Left ventricle myocardium superior (tissue), 1 donor: ENCODE measurements around the gene SURF6. TPM values are rescaled to one million over a fixed set of nuclear protein-coding genes. Genes with fewer than 3 reads are reported as not detected.
"Not testable (repeated sequence)": the region's sequence is repeated elsewhere in the genome, so short reads cannot be mapped to it uniquely, and the experiment has no call there.

ENCODE experiments used
- ATAC-seq: fragments of 200-7000 bp; cut with Tn5 transposase; one replicate; pipeline ENCODE4 v1.9.1; 2020; ENCODE audit warnings: mild to moderate bottlenecking, moderate library complexity
- DNase-seq: peaks from one replicate; pipeline ENCODE4 v3.0.0-alpha.2; 2020
- intact Hi-C: fragments of 100-400 bp; cut with micrococcal nuclease; formaldehyde crosslinking; loops from one replicate; pipeline ENCODE4 v1.11.0; 2022
- total RNA-seq: library from RNA; stranded (reverse); fragmentation: NEBNext Ultra II Directional; extraction: Animal tissue kit (Norgen Biotek cat#: 25700); gene quantifications from one replicate; pipeline ENCODE4 v1.2.1, GENCODE V29; 2021
- donor health status: DM: no; HTN: yes; CAD: no; lungs with severe emphysema.

The SURF6 gene
- total RNA-seq, 1 donor from 2014 or later: 11.9 TPM

GRCh38 chr9:133332381-133332730, 3.6 kb downstream of the SURF6 start:
- intact Hi-C loops: no loop called here
- no peak for DNase-seq

GRCh38 chr9:133331641-133332380, 4.2 kb downstream of the SURF6 start:
- intact Hi-C loops: no loop called here
- no peak for DNase-seq

More at GRCh38 chr9:133332381-133332730, 3.6 kb downstream of the SURF6 start:
- no peak for ATAC-seq

GRCh38 chr9:133331221-133331620, 4.8 kb downstream of the SURF6 start:
- intact Hi-C loops: no loop called here
- DNase-seq (no peak), ATAC-seq (no peak)

More at GRCh38 chr9:133331641-133332380, 4.2 kb downstream of the SURF6 start:
- ATAC-seq: no peak

- DNase-seq, intact Hi-C loops, ATAC-seq: not testable (repeated sequence)
Measured at GRCh38 chr9:133329306-133330156, 6.5 kb downstream of the SURF6 start.

- intact Hi-C loops: no loop called here
- ATAC-seq: no peak
- DNase-seq: no peak
Measured at GRCh38 chr9:133327834-133328484, 8.0 kb downstream of the SURF6 start.

GRCh38 chr9:133327021-133327420, 9.0 kb downstream of the SURF6 start:
- DNase-seq, ATAC-seq, intact Hi-C loops: not testable (repeated sequence)

- ATAC-seq (no peak), DNase-seq (no peak)
- intact Hi-C loops: no loop called here
Measured at GRCh38 chr9:133323991-133324703, 11.8 kb downstream of the SURF6 start.

- ATAC-seq (no peak), DNase-seq (no peak)
- intact Hi-C loops: no loop called here
Measured at GRCh38 chr9:133323211-133323610, 12.8 kb downstream of the SURF6 start.

- ATAC-seq (no peak), DNase-seq (no peak)
- intact Hi-C loops: no loop called here
Measured at GRCh38 chr9:133322701-133323100, 13.3 kb downstream of the SURF6 start.

- intact Hi-C loops: no loop called here
- ATAC-seq (no peak), DNase-seq (no peak)
Measured at GRCh38 chr9:133321411-133321935, 14.5 kb downstream of the SURF6 start.

- intact Hi-C loops: no loop called here
- no peak for DNase-seq
- ATAC-seq: no peak
Measured at GRCh38 chr9:133320421-133320881, 15.5 kb downstream of the SURF6 start.

- DNase-seq, intact Hi-C loops, ATAC-seq: not testable (repeated sequence)
Measured at GRCh38 chr9:133317551-133317950, 18.4 kb downstream of the SURF6 start.

- intact Hi-C loops: no loop called here
Measured at GRCh38 chr9:133315997-133316396, 20.0 kb downstream of the SURF6 start.

GRCh38 chr9:133309608-133310007, 26.4 kb downstream of the SURF6 start:
- DNase-seq: no peak
- no peak for ATAC-seq
- intact Hi-C loops: no loop called here

More at GRCh38 chr9:133315997-133316396, 20.0 kb downstream of the SURF6 start:
- DNase-seq: no peak
- ATAC-seq: no peak

GRCh38 chr9:133307301-133307700, 28.7 kb downstream of the SURF6 start:
- intact Hi-C loops: no loop called here
- DNase-seq: no peak
- no peak for ATAC-seq

- no peak for DNase-seq
- intact Hi-C loops: no loop called here
- ATAC-seq: no peak
Measured at GRCh38 chr9:133306242-133307204, 29.5 kb downstream of the SURF6 start.

GRCh38 chr9:133305731-133306130, 30.3 kb downstream of the SURF6 start:
- intact Hi-C loops: no loop called here
- no peak for ATAC-seq
- DNase-seq: no peak
